CD4-positive, alpha-beta T cell (primary cell): ENCODE data around the gene MACROD2. TPM values are rescaled to one million over a fixed set of nuclear protein-coding genes. Genes with fewer than 3 reads are reported as not detected.

Source experiments
- ATAC-seq: fragments of 200-7000 bp; cut with Tn5 transposase; one replicate; pipeline ENCODE4 v1.10.0; 2022; ENCODE audit warnings: mild to moderate bottlenecking; ENCODE audit not compliant: poor library complexity
- CTCF ChIA-PET: fragments of 350-600 bp; sonication (Branson Sonifier 250); formaldehyde crosslinking; loops from one replicate; lab custom pipeline; 2021; ENCODE audit warnings: antibody characterized with exemption, inconsistent platforms; lab: Charles Lee
- POLR2A ChIA-PET: fragments of 350-600 bp; sonication (Branson Sonifier 250); formaldehyde crosslinking; loops from one replicate; lab custom pipeline; 2021; ENCODE audit warnings: antibody characterized with exemption, inconsistent platforms; lab: Charles Lee
- DNase-seq, 14 experiments: peaks; one replicate each; pipeline ENCODE4 v3.0.0-alpha.2; 2013 to 2020; ENCODE audit warnings: mixed read lengths in 2 of 14
- H3K27ac ChIP-seq, 2 donors: one replicate each; pipeline versions ENCODE4 v1.5.1 to v1.7.0; 2013; ENCODE audit warnings: low read length in 2 of 2, low read depth in 1 of 2, mild to moderate bottlenecking in 1 of 2
- H3K27me3 ChIP-seq, 2 experiments: 1 replicate in 1 of 2; 2 replicates in 1 of 2; pipeline versions ENCODE4 v1.6.1 to v1.7.0; 2013; ENCODE audit warnings: low read length in 2 of 2, control low read depth in 1 of 2, mild to moderate bottlenecking in 1 of 2, moderate library complexity in 1 of 2; ENCODE audit not compliant: insufficient read depth in 2 of 2, control insufficient read depth in 1 of 2
- H3K36me3 ChIP-seq: one replicate; pipeline ENCODE4 v1.6.1; 2013; ENCODE audit warnings: low read length, control low read depth; ENCODE audit not compliant: insufficient read depth
- H3K4me1 ChIP-seq: one replicate; pipeline ENCODE4 v1.6.1; 2013; ENCODE audit warnings: low read length, control low read depth; ENCODE audit not compliant: insufficient read depth
- H3K4me3 ChIP-seq: one replicate; pipeline ENCODE4 v1.5.1; 2013; ENCODE audit warnings: mild to moderate bottlenecking, low read length, moderate library complexity
- H3K9me3 ChIP-seq, 2 experiments: 1 replicate in 1 of 2; 2 replicates in 1 of 2; pipeline versions ENCODE4 v1.6.1 to v1.7.0; 2013; ENCODE audit warnings: low read length in 2 of 2, mild to moderate bottlenecking in 2 of 2, control low read depth in 1 of 2, moderate library complexity in 1 of 2; ENCODE audit not compliant: control insufficient read depth in 1 of 2, insufficient read depth in 1 of 2
- H3K27ac Mint-ChIP-seq: one replicate; pipeline ENCODE4 v1.8.0; 2020; ENCODE audit warnings: mixed read lengths
- H3K27me3 Mint-ChIP-seq: one replicate; pipeline ENCODE4 v1.8.0; 2021; ENCODE audit warnings: mixed read lengths
- H3K36me3 Mint-ChIP-seq: one replicate; pipeline ENCODE4 v1.8.0; 2021; ENCODE audit warnings: low read depth, mixed read lengths
- H3K4me1 Mint-ChIP-seq: one replicate; pipeline ENCODE4 v1.8.0; 2021; ENCODE audit warnings: low read depth, mixed read lengths
- H3K4me3 Mint-ChIP-seq: one replicate; pipeline ENCODE4 v1.8.0; 2020; ENCODE audit warnings: mild to moderate bottlenecking, mixed read lengths
- H3K9me3 Mint-ChIP-seq: one replicate; pipeline ENCODE4 v1.8.0; 2020; ENCODE audit warnings: mixed read lengths
- intact Hi-C, 2 experiments: fragments of 100-400 bp; cut with DNase I in 1 of 2; cut with micrococcal nuclease in 1 of 2; formaldehyde crosslinking; loops; one replicate each; pipeline versions ENCODE4 v1.15.1 to v1.9.0; 2023 to 2025; cut with DNase I, micrococcal nuclease
- total RNA-seq, 174 experiments: library from RNA in 2 of 174; stranded (reverse) in 2 of 174; gene quantifications; one replicate each; pipeline ENCODE4 v1.2.3 and lab custom pipeline; 2021 to 2026
- TF ChIP-seq, protein P1 (sequence below): fragments of 200-600 bp; IDR thresholded peaks from one replicate; pipeline ENCODE4 v1.8.0; 2022; ENCODE audit warnings: antibody characterized with exemption, mild to moderate bottlenecking

The MACROD2 gene
- total RNA-seq, 2 experiments from 2014 or later, result not detected

DNA sequence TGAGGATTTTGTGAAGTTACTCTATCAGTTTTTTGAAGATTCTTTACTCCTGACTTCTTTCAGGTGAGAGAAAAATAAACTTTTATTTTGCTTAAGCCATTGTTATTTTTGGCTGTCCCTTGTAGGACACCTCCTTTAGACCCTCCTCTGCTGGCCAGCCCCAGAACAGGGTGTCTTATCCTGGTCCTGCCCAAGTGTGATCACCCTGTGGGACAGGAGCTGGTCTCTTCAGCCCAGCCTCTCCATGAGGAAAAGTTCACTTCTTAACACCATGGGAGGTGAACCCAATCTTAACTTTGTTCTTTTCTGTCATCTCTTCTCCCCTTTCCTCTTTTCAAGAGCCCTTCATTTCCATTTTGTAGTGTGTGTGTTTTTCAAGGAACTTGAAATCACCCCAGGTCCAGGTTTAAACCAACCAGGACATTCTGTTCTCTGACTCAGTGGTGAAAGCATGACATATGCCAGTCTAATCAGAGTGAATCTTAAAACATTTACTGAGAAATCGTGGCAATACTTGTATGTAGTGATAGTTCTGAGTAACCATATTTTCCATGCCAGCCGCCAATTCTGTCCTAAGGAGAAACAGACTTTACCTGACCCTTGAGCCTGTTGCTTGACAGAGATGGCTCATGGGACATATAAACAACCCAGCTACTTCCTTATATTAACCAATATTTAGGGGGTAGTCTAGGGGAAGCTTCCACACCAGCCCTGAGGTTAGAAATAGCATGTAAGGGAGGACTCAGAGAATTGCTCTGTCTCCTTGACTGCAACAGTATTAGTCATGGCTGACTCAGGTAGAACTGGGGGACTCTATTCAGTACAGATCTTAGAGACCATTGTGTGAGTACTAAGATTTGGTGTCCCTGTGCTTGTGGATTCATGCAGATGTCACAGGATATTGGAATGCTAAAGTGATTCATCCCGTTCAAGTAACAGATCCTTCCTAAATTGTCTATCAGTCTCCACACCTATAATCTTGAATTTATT lies 293.3 kb downstream of the MACROD2 start:
- H3K4me3 ChIP-seq, result no peak overlapping the region
- H3K27me3 ChIP-seq, result no peaks in the 10 kb centered on the region
- H3K27ac ChIP-seq, result no peak overlapping the region
- ChIA-PET CTCF (no interaction called here), POLR2A (no interaction called here)
- DNase-seq, result no peak
- no peaks in the 10 kb centered on the region for H3K36me3 ChIP-seq
- H3K9me3 ChIP-seq, result peaks cover 0 to 8% of the 10 kb centered on the region in 2 experiments
- TF ChIP-seq, protein P1, sequence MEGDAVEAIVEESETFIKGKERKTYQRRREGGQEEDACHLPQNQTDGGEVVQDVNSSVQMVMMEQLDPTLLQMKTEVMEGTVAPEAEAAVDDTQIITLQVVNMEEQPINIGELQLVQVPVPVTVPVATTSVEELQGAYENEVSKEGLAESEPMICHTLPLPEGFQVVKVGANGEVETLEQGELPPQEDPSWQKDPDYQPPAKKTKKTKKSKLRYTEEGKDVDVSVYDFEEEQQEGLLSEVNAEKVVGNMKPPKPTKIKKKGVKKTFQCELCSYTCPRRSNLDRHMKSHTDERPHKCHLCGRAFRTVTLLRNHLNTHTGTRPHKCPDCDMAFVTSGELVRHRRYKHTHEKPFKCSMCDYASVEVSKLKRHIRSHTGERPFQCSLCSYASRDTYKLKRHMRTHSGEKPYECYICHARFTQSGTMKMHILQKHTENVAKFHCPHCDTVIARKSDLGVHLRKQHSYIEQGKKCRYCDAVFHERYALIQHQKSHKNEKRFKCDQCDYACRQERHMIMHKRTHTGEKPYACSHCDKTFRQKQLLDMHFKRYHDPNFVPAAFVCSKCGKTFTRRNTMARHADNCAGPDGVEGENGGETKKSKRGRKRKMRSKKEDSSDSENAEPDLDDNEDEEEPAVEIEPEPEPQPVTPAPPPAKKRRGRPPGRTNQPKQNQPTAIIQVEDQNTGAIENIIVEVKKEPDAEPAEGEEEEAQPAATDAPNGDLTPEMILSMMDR, result no peak
- no peaks in the 10 kb centered on the region for H3K27me3 Mint-ChIP-seq
- ATAC-seq, result no peak
- H3K9me3 Mint-ChIP-seq, result peaks cover 6% of the 10 kb centered on the region
- no peaks in the 10 kb centered on the region for H3K36me3 Mint-ChIP-seq
- no peaks in the 10 kb centered on the region for H3K4me1 ChIP-seq
- no peak overlapping the region for H3K4me3 Mint-ChIP-seq
- H3K4me1 Mint-ChIP-seq, result no peaks in the 10 kb centered on the region
- intact Hi-C loops, result no loop called here
- no peak overlapping the region for H3K27ac Mint-ChIP-seq

DNA sequence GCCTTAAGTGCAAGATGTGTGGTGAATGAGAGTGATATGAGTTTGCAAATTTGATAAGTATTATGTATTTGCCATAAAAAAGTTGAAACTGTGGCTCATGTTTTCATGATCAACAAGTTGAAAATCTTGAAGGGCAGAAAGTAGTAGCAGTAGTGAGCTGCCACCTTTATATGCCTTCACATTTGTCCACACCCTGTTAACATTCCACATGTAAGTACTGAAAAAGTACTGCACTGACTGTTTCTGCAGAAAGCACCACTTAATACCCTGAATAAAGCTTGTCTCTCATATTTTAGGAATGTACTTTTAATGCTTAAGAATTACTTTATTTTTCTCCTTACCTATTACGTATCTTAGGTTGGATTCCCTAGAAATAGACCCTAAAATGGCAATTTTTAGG lies 296.2 kb downstream of the MACROD2 start:
- Histone ChIP-seq H3K36me3 (no peaks in the 10 kb centered on the region), H3K4me1 (no peaks in the 10 kb centered on the region), H3K27me3 (no peaks in the 10 kb centered on the region), H3K27ac (no peak overlapping the region), H3K4me3 (no peak overlapping the region), H3K9me3 (peaks cover 0 to 8% of the 10 kb centered on the region in 2 experiments)
- TF ChIP-seq, protein P1, result no peak
- intact Hi-C loops, result no loop called here
- H3K9me3 Mint-ChIP-seq, result peaks cover 3% of the 10 kb centered on the region
- DNase-seq (no peak), ATAC-seq (no peak)
- no peak overlapping the region for H3K4me3 Mint-ChIP-seq
- H3K27me3 Mint-ChIP-seq, result no peaks in the 10 kb centered on the region
- H3K4me1 Mint-ChIP-seq, result no peaks in the 10 kb centered on the region
- H3K36me3 Mint-ChIP-seq, result no peaks in the 10 kb centered on the region
- POLR2A ChIA-PET, result no interaction called here
- no peak overlapping the region for H3K27ac Mint-ChIP-seq
- CTCF ChIA-PET, result no interaction called here

DNA sequence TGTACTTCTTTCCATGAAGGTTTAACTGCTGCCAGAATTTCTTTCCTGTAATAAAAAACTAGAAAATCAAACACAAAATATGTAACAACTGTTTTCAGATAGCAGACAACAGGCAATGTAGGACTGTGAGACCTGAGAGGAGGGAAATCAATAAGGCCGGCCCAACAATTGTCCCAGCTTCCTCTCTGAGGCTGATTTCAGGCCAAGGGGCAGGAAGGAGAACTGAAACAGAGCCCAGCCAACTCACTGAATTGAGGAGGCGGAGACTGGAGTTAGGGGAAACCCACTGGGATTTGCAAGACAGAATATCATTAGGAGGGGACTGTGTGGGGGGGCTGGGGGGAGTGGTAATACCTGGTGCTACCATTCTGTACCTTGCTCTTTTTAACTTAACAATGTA lies 299.9 kb downstream of the MACROD2 start:
- Mint-ChIP-seq H3K27me3 (no peaks in the 10 kb centered on the region), H3K4me3 (no peak overlapping the region), H3K36me3 (no peaks in the 10 kb centered on the region), H3K27ac (no peak overlapping the region), H3K9me3 (peaks cover 6% of the 10 kb centered on the region), H3K4me1 (no peaks in the 10 kb centered on the region)
- Histone ChIP-seq H3K27me3 (no peaks in the 10 kb centered on the region), H3K4me1 (no peaks in the 10 kb centered on the region), H3K9me3 (peaks cover 0 to 10% of the 10 kb centered on the region in 2 experiments), H3K4me3 (no peak overlapping the region), H3K27ac (no peak overlapping the region), H3K36me3 (no peaks in the 10 kb centered on the region)
- DNase-seq (no peak), ATAC-seq (no peak)
- intact Hi-C loops, result no loop called here
- ChIA-PET CTCF (no interaction called here), POLR2A (no interaction called here)
- TF ChIP-seq, protein P1, result no peak
